Ascending aorta (tissue), 2 donors: ENCODE data around the gene PRPF38A. TPM values are rescaled to one million over a fixed set of nuclear protein-coding genes. Genes with fewer than 3 reads are reported as not detected.

Source experiments
- DNase-seq, 2 donors: peaks; one replicate each; pipeline ENCODE4 v3.0.0-alpha.2; 2019; ENCODE audit warnings: low spot score in 2 of 2
- H3K27ac ChIP-seq, 2 donors: fragments of 200-600 bp; sonication (generic); one replicate each; pipeline ENCODE4 v1.5.1; 2016 to 2017; ENCODE audit warnings: mild to moderate bottlenecking in 1 of 2
- H3K27me3 ChIP-seq: fragments of 200-600 bp; sonication (generic); one replicate; pipeline ENCODE4 v1.5.1; 2017
- H3K36me3 ChIP-seq, 2 donors: fragments of 200-600 bp; sonication (generic); one replicate each; pipeline ENCODE4 v1.5.1; 2016
- H3K4me1 ChIP-seq, 2 donors: fragments of 200-600 bp; sonication (generic); one replicate each; pipeline ENCODE4 v1.5.1; 2016 to 2017; ENCODE audit warnings: mild to moderate bottlenecking in 1 of 2
- H3K4me3 ChIP-seq, 2 donors: fragments of 200-600 bp; sonication (generic); one replicate each; pipeline ENCODE4 v1.5.1; 2016 to 2017; ENCODE audit warnings: mild to moderate bottlenecking in 1 of 2
- H3K9me3 ChIP-seq, 2 donors: fragments of 200-600 bp; sonication (generic); one replicate each; pipeline ENCODE4 v1.5.1; 2016
- CTCF ChIP-seq, 3 experiments: fragments of 200-600 bp in 2 of 3; fragments of 450-650 bp in 1 of 3; sonication (generic) in 2 of 3; IDR thresholded peaks; one replicate each; pipeline ENCODE4 v1.5.1; 2016 to 2019; ENCODE audit warnings: antibody characterized with exemption in 3 of 3, mild to moderate bottlenecking in 1 of 3, moderate library complexity in 1 of 3
- intact Hi-C: fragments of 100-400 bp; cut with DNase I; formaldehyde crosslinking; loops from one replicate; pipeline ENCODE4 v1.15.1; 2023
- total RNA-seq: library from RNA; depleted of rRNA; stranded (reverse); fragments of >200 nt; gene quantifications from one replicate; pipeline ENCODE4 v1.1.0, GENCODE V29; 2016

Gene PRPF38A
- total RNA-seq, 1 donor from 2014 or later, result 20.3 TPM

GRCh38 chr1:52461821-52462220, 57.4 kb downstream of the PRPF38A start:
- intact Hi-C loops, result no loop called here
- DNase-seq, result no peak
- H3K27me3 ChIP-seq, result no peaks in the 10 kb centered on the region
- H3K27ac ChIP-seq, result no peak overlapping the region
- H3K4me1 ChIP-seq, result no peaks in the 10 kb centered on the region
- H3K4me3 ChIP-seq, result no peak overlapping the region
- H3K36me3 ChIP-seq, result peaks cover 0 to 8% of the 10 kb centered on the region in 2 donors
- TF ChIP-seq CTCF (IDR thresholded peaks at IDR 0.05), result no peak
- H3K9me3 ChIP-seq, result no peaks in the 10 kb centered on the region

- H3K27me3 ChIP-seq, result no peaks in the 10 kb centered on the region
- no peak for TF ChIP-seq CTCF (IDR thresholded peaks at IDR 0.05)
- H3K27ac ChIP-seq, result no peak overlapping the region
- no peak for DNase-seq
- H3K9me3 ChIP-seq, result no peaks in the 10 kb centered on the region
- peaks cover 0 to 8% of the 10 kb centered on the region in 2 donors for H3K36me3 ChIP-seq
- intact Hi-C loops, result no loop called here
- H3K4me3 ChIP-seq, result no peak overlapping the region
- no peaks in the 10 kb centered on the region for H3K4me1 ChIP-seq
Observed at GRCh38 chr1:52463891-52464290, 59.5 kb downstream of the PRPF38A start.

GRCh38 chr1:52469108-52469507, 64.7 kb downstream of the PRPF38A start:
- DNase-seq, result no peak
- Histone ChIP-seq H3K4me3 (no peak overlapping the region), H3K36me3 (peaks cover 0 to 5% of the 10 kb centered on the region in 2 donors), H3K4me1 (no peaks in the 10 kb centered on the region), H3K27ac (no peak overlapping the region), H3K27me3 (no peaks in the 10 kb centered on the region), H3K9me3 (no peaks in the 10 kb centered on the region)
- no peak for TF ChIP-seq CTCF (IDR thresholded peaks at IDR 0.05)
- intact Hi-C loops, result no loop called here

Other genes starting within 250 kb of the PRPF38A start
- gene CC2D1B, start 38.4 kb upstream of the PRPF38A start, total RNA-seq, result 45.4 TPM
- not detected for gene ORC1, start 179 bp upstream of the PRPF38A start, total RNA-seq
- 36.2 TPM for gene TUT4, start 148.5 kb downstream of the PRPF38A start, total RNA-seq
- gene GPX7, start 197.8 kb downstream of the PRPF38A start, total RNA-seq, result 6.3 TPM
- gene SHISAL2A, start 228.6 kb downstream of the PRPF38A start, total RNA-seq, result not detected